ENCODE results near the gene HSBP1. TPM values are rescaled to one million over a fixed set of nuclear protein-coding genes. Genes with fewer than 3 reads are reported as not detected.

HSBP1 gene
- total RNA-seq, 2 donors from 2014 or later = 229 to 239 TPM

- Histone ChIP-seq H3K4me3 (ENCODE audit: low read length) (no peak overlapping the region), H3K9ac (ENCODE audit: extremely low read depth, low read length, poor library complexity, severe bottlenecking) (no peak overlapping the region), H3K27ac (ENCODE audit: low read depth, low read length) (no peak overlapping the region), H3K27me3 (ENCODE audit: control insufficient read depth, insufficient read depth, low read length, poor library complexity, severe bottlenecking) (no peaks in the 10 kb centered on the region), H3K9me3 (ENCODE audit: control insufficient read depth, low read length) (no peaks in the 10 kb centered on the region), H3K36me3 (ENCODE audit: control insufficient read depth, insufficient read depth, low read length) (no peaks in the 10 kb centered on the region), H3K4me1 (ENCODE audit: control insufficient read depth, insufficient read depth, low read length) (no peaks in the 10 kb centered on the region)
- DNase-seq = no peak
- Mint-ChIP-seq H3K4me3 (no peak overlapping the region), H3K36me3 (ENCODE audit: low read depth) (no peaks in the 10 kb centered on the region), H3K4me1 (peaks cover 21% of the 10 kb centered on the region), H3K27ac (peak overlapping the region; percentile 8), H3K9me3 (no peaks in the 10 kb centered on the region), H3K27me3 (ENCODE audit: insufficient read depth) (no peaks in the 10 kb centered on the region)
- 68 to 71% methylated on average over 2 of the region's 2 CpGs for WGBS, 2 experiments (ENCODE audit: insufficient coverage in 1 of 2, insufficient read length in 1 of 2)
- TF ChIP-seq, protein P1, sequence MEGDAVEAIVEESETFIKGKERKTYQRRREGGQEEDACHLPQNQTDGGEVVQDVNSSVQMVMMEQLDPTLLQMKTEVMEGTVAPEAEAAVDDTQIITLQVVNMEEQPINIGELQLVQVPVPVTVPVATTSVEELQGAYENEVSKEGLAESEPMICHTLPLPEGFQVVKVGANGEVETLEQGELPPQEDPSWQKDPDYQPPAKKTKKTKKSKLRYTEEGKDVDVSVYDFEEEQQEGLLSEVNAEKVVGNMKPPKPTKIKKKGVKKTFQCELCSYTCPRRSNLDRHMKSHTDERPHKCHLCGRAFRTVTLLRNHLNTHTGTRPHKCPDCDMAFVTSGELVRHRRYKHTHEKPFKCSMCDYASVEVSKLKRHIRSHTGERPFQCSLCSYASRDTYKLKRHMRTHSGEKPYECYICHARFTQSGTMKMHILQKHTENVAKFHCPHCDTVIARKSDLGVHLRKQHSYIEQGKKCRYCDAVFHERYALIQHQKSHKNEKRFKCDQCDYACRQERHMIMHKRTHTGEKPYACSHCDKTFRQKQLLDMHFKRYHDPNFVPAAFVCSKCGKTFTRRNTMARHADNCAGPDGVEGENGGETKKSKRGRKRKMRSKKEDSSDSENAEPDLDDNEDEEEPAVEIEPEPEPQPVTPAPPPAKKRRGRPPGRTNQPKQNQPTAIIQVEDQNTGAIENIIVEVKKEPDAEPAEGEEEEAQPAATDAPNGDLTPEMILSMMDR (conservative IDR thresholded peaks at IDR 0.05) = no peak
Observed at GRCh38 chr16:83768986-83769385, 38.8 kb upstream of the HSBP1 start.

DNA sequence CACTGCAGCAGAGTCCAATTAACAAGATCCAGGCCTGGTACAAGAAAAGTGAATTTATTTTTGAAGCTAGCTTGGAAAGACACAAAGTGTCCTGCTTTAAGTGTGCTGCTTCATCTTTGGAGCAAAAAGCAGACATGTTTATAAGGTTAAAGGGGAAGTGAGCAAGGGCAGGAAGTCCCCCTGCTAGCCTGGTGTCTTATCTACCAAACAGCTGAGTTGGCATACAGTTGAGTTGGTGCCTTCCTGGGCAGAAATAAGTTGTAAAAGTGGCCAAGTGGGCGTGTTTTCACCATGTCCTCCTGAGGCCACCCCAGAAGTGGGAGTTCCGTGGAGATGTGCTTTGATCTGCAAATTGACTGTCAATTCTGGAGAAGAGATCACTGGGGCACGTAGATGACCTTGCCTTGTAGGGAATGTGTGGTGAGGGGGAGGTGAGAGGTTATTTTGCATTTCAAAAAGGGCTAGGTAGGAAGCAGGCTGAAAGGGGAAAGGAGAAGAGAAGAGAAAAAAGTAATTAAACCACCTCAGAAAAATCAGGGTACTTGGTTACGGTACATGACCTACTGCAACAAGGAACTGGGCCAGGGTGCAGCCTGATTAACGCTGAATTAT, 38.3 kb upstream of the HSBP1 start:
- WGBS, 2 experiments (ENCODE audit: insufficient coverage in 1 of 2, insufficient read length in 1 of 2) = 69 to 93% methylated on average over 2 to 5 of the region's 5 CpGs
- H3K27me3 ChIP-seq (ENCODE audit: control insufficient read depth, insufficient read depth, low read length, poor library complexity, severe bottlenecking) = no peaks in the 10 kb centered on the region

DNA sequence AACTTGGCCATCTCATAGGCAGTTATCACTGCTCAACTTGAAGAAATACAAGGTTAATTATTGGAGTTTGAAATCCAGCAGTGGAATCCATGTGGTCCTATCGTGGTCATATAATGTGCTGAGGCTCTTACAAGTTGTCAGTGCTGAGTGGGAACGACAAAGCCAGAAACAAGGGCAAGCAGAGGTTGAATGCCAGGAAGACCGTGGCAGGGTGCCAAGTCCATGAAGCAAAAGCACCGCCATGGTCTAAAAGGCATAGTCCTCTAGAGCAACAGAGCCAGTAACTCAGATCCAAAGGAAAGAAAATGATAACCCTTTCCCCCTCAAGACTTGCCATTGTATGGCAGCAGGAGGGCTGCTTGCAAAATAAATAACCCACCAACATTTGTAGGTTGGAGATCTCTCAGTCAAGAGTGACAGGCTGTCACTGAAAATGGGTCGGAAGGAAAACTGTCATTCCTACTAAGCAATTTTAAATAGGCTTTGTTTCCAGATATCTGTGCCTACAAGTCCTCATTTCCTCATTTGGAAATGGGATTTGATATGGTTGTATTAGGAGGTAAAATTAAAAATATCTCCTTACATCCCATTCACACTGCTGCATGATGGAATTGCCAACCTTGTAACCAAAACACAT, 36.4 kb upstream of the HSBP1 start:
- WGBS, 2 experiments (ENCODE audit: insufficient coverage in 1 of 2, insufficient read length in 1 of 2) = 89 to 93% methylated on average over 4 to 5 of the region's 5 CpGs
- Mint-ChIP-seq H3K27ac (no peak overlapping the region), H3K4me3 (no peak overlapping the region), H3K4me1 (peaks cover 21% of the 10 kb centered on the region), H3K9me3 (no peaks in the 10 kb centered on the region), H3K36me3 (ENCODE audit: low read depth) (no peaks in the 10 kb centered on the region), H3K27me3 (ENCODE audit: insufficient read depth) (no peaks in the 10 kb centered on the region)
- H3K9ac ChIP-seq (ENCODE audit: extremely low read depth, low read length, poor library complexity, severe bottlenecking) = no peak overlapping the region
- H3K27ac ChIP-seq (ENCODE audit: low read depth, low read length) = no peak overlapping the region
- no peaks in the 10 kb centered on the region for H3K36me3 ChIP-seq (ENCODE audit: control insufficient read depth, insufficient read depth, low read length)
- no peaks in the 10 kb centered on the region for H3K9me3 ChIP-seq (ENCODE audit: control insufficient read depth, low read length)
- DNase-seq = no peak
- H3K27me3 ChIP-seq (ENCODE audit: control insufficient read depth, insufficient read depth, low read length, poor library complexity, severe bottlenecking) = no peaks in the 10 kb centered on the region
- no peaks in the 10 kb centered on the region for H3K4me1 ChIP-seq (ENCODE audit: control insufficient read depth, insufficient read depth, low read length)
- TF ChIP-seq, protein P1 (conservative IDR thresholded peaks at IDR 0.05) = no peak
- no peak overlapping the region for H3K4me3 ChIP-seq (ENCODE audit: low read length)

More for the DNA sequence above, 38.3 kb upstream of the HSBP1 start:
- H3K9me3 Mint-ChIP-seq = no peaks in the 10 kb centered on the region
- no peak overlapping the region for H3K27ac ChIP-seq (ENCODE audit: low read depth, low read length)
- no peak overlapping the region for H3K27ac Mint-ChIP-seq
- H3K36me3 ChIP-seq (ENCODE audit: control insufficient read depth, insufficient read depth, low read length) = no peaks in the 10 kb centered on the region
- no peak overlapping the region for H3K4me3 Mint-ChIP-seq
- H3K27me3 Mint-ChIP-seq (ENCODE audit: insufficient read depth) = no peaks in the 10 kb centered on the region
- no peaks in the 10 kb centered on the region for H3K36me3 Mint-ChIP-seq (ENCODE audit: low read depth)
- no peak overlapping the region for H3K9ac ChIP-seq (ENCODE audit: extremely low read depth, low read length, poor library complexity, severe bottlenecking)
- peak; percentile 72 for DNase-seq
- no peak overlapping the region for H3K4me3 ChIP-seq (ENCODE audit: low read length)
- H3K4me1 ChIP-seq (ENCODE audit: control insufficient read depth, insufficient read depth, low read length) = no peaks in the 10 kb centered on the region
- H3K9me3 ChIP-seq (ENCODE audit: control insufficient read depth, low read length) = no peaks in the 10 kb centered on the region
- TF ChIP-seq, protein P1 (conservative IDR thresholded peaks at IDR 0.05) = no peak
- peaks cover 21% of the 10 kb centered on the region for H3K4me1 Mint-ChIP-seq

Measured in endodermal cell (in vitro differentiated cells).